GM18519 (cell line): ENCODE results near the gene ALDH16A1.

Experiments used
- ATAC-seq: cut with Tn5 transposase; IDR thresholded peaks from one replicate; pipeline ENCODE4 v1.9.1; 2021; ENCODE audit warnings: mild to moderate bottlenecking, moderate library complexity; ENCODE audit not compliant: unreplicated experiment, low FRiP score

The ALDH16A1 gene

DNA sequence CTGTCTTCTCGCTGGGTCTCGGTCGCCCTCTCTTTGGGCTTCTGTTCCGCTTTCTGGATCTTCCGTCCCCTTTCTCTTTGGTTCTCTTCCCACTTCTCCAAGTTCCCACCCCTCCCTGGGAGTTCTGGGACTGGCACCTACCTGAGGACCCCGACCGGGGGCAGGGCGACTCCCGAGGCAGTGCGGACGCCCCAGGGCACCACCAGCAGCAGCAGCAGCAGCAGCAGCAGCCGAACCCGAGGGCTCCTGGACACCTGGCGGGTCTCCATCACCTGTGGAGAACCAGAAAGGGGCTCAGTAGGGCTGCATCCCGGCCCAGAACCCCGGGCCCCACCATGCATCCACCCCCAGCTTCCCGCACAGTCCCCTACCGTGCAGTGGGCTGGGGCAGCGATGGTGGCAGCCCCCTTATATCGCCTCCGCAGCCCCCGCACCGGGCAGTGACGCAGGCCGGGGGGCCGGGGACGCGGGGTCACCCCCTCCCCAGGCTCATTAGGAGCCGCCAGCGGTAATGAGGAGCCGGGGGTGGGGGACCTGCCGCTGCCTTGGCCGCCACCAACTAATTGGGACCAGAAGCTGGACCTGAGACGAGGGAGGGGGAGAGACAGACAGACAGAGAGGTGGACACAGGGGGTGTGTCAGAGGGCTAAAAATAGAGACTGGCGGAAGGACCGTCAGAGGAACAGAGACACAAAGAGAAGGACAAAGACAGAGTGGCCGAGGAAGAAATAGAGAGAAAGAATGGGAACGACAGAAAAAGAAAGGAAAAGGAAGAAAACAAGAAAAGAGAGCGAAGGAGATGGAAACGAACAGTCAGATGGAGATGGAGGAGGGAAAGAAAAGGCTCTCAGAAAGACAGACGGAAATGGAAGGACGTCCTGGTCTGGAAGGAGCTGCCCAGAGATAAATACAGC lies 29.7 kb upstream of the ALDH16A1 start, which contains the start of gene PTH2:
Gene PTH2, minus strand, starts transcription at position 371 of the 914 bp plus-strand sequence. Its CDS starts 102 bp downstream, at position 269.
- no peak for ATAC-seq

DNA sequence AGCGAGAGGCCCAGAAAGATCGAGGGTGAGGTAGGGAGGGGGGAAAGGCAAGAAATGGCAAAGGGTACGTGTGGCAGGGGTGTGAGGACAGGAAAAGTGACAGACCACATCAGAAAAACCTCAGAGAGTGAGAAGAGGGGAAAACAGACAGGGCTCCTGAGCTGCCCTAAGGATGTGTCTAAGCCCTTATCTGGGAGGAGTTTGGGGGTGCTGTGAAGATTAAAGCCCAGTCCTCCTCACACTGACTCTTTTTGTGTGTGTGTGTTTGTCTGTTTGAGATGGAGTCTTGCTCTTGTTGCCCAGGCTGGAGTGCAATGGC lies 29.1 kb upstream of the ALDH16A1 start:
- ATAC-seq: no peak

DNA sequence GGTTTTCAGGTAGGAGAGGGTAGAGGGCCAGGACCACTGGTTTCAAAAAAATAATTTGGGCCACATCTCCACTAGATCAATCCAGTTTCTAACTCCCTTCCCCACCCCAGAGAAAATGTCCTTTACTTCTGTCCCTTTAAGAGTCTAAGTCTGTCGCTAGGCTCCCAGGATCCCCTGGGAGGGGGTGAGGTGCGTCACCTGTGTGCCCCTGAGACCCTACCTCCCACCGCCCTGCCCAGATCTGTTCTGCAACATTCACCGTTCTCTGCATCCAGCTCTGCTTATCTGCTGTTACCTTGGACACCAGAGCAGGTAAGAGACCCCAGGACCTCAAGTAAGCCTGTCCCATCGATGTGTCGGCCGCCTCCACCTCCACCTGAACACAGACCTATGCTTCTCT lies 27.8 kb upstream of the ALDH16A1 start, which contains the start of gene GFY:
Gene GFY, plus strand, starts transcription at position 211 of the 400 bp plus-strand sequence. CDS start 1,043 bp downstream, outside the sequence.
- ATAC-seq: no peak

DNA sequence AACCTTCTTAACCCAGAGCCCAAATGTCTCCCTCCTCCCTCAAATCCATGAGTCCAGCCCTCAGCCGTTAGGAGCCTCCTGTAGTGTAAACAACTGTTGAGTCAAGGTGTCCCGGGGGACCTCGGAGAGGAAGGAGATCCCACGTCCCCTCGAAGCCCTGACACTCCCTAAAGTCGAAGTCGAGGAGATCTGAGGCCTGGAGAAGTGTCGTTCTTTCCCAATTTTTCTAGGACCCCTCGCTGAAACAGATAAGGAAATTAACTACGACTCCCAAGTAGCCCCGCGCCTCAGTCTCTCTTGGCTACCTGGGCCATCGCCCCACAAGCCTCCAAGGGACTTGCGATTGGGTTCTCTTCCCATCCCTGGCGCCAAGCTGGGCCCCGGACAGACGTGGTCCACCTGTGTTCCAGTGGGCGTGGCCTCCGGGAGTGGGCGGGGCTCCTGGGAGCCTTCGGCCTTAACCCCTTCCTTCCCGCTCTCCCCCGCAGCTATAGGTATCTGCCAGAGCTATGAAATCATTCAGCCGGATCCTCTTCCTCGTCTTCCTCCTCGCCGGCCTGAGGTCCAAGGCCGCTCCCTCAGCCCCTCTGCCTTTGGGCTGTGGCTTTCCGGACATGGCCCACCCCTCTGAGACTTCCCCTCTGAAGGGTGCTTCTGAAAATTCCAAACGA lies 27.0 kb upstream of the ALDH16A1 start:
- no peak for ATAC-seq

DNA sequence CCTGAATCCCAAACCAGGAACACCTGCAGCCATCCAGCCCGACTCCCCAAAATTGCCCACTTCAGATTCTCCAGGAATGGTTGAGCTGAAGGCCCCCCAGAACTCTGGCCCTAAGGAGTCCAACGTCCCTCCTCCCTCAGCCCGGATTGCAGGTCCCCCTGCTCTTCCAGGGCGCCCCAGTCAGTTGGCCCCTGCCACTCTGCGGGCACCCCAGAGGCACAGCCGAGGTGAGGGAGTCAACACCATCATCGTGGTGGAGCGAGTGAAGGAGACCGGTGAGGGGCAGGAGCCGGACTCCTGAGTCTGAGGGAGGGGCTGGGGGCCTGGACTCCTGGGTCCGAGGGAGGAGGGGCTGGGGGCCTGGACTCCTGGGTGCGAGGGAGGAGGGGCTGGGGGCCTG lies 25.7 kb upstream of the ALDH16A1 start:
- ATAC-seq: no peak

DNA sequence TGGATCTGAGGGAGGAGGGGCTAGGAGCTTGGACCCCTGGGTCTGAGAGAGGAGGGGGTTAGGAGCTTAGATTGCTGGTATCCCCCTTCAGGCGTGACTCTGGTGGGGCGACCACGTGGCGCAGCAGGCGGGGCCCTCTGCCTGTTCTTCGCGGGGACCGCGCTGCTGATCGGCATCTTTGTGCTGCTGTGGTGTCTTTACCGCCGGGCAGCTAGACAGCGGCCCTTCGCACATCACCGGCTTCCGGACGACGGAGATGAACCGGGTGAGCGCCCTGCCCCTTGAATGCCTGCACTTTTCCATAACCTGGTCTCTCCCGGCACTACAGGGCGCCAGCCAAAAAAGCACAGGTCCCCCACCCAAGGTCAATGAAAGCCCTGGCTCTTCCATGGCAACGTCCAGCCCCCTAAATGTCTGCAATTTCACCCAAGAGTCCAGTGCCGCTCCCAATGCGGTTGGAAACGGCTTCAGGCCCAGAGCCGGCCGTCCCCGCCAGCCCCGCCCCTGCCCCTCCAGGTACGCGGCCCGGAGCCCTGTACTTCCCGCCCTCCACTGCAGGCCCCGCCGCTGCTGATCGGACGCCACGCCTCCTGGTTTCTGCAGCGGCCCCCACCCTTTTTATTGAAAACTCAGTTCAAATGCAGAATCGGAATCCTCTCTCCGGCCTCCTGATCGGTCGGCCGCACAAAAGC lies 25.0 kb upstream of the ALDH16A1 start:
- ATAC-seq: no peak

DNA sequence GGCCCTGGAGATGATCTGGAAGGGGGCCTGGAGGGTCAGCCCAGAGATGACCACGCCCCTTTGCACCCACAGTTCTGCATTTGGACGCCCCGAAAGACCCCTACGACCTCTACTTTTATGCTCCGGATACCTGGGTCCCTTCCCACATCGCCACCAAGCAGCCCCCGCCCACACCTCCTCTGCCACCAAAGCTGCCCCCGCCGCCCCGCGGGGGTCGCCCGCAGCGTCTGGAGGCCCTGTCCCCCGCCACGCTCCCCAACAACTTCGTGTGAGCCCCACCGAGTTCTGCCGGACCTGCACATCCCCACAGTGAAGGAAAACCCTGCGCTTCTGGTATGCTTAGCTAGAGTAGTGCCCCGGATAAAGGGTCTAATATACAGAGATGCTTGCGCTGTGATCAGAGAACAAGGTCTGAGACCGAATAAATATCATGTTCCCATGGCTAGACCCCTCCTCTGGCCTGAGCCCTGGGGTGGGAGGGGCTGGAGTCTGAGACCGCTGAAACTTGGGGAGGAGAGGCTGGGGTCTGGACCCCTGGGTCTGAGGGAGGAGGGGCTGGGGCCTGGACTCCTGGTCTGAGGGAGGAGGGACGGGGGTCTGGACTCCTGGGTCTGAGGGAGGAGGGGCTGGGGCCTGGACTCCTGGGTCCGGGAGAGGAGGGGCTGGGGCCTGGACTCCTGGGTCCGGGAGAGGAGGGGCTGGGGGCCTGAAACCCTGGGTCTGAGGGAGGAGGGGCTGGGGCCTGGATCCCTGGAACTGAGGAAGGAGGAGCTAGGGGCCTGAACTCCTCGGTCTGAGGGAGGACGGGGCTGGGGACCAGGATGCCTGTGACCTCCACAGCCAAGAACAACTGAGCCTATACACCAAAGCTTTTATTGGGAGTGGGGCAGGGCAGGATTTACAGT lies 24.2 kb upstream of the ALDH16A1 start:
- ATAC-seq: no peak

DNA sequence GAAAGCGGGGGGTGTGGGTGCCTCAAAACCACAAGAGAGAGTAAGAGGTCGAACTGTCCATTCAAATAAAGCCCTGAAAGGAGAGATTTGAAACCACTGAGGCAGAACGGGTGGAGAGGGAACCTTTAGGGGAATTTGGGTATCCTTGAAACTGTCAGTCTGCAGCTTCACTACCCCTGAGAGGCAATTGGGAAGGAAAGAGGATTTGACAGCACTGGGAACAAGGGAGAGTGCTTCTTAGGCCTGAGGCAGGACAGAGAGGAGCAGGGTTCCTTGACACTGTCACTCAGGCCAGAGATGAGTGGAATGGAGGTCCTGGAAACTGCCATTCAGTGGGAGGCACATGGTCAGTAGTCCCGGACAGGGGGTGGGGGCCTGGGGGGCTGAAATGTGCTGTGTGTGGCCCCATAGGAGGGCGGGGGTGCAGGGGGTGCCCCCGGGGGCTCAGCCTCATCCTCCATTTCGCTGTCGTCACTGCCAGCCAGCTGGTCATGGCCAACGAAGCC lies 22.8 kb upstream of the ALDH16A1 start:
- ATAC-seq: no peak

DNA sequence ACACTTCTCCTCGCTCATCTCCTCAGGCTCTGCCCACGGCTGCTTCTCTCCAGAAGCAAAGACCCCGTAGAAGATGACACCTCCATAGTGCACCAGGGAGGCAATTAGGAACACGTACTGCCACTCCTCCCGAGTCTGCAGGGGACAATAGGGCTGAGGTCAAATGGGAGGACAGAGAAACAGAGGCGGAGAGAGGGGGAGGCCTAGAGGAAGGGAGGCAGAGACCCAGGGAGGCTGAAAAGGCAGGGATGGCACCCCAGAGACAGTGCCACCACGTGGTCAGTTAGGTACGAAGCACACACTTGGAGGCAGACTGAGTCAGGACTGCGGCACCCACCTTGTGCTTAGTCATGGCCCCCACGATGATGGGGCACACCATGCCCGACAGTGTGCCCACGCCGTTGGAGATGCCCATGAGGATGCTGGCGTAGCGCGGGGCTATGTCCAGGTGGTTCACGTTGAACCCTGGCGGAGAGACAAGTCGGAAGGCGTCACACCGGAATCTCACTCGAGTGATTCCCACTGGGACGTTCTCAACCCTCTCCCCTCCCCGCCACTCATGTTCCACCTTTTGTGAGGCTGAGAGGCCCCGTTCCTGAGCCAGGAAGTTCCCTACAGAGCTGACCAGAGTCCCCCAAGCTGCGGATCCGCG lies 22.2 kb upstream of the ALDH16A1 start:
- no peak for ATAC-seq

DNA sequence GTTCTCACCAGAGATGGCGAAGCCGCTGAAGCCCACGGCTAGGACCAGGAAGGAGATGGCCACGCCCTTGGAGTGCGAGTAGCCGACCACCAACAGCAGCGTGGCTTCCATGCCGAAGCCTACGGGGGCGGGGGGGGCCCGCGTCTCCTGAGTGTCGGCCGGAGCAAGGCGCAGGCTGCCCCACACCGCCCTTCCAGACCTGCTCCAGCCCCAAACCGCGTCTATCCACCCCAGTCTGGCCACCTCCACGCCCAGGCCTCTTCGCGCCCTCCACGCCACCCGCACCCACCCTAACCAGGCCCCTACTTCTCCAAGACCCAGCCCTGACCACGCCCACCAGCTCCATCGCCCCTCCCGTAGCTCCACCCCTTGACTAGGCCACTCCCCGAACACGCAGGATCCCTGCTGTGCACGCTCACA lies 21.7 kb upstream of the ALDH16A1 start:
- no peak for ATAC-seq

DNA sequence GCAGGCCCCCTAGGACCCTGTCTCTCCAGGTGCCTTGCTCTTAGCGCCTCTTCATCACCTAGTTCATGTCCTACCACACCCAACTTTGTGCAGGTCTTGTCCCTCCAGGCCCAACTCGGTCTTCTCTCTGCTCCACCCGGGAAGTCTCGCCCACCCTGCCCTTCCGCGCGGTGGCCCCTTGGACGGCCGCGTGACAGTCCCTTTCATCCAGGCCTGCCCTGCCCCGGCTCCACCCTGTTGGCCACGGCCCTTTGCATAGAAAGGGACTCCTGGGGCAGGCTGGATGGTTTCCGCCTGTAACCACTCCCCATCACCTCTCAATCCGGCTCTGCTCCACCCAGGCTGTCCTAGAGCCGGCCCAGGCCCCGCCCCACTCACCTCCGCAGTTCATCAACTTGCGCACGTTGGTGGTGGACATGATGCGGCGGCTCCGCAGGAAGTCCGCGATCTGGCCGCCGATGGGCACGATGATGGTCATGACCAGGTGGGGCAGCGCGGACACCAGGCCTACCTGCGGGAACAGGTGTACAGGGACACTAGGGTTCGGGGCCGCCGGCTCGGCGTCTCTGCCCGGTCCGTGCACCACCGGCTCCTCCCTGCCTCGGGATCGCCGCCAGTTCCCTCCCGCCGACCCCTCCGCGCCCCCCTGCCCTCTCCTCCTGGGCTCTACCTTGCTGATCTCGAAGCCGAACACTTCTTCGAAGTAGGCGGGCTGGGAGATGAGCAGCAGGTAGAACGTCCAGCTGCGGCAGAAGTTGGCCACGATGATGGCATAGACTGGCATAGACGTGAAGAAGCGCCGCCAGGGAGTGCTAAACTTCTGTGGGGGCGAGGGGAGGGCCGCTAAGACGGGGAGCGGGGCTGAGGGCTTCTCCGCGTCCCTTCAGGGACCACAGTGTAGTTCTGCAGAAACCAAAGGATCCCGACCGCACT lies 20.6 kb upstream of the ALDH16A1 start:
- ATAC-seq: no peak

DNA sequence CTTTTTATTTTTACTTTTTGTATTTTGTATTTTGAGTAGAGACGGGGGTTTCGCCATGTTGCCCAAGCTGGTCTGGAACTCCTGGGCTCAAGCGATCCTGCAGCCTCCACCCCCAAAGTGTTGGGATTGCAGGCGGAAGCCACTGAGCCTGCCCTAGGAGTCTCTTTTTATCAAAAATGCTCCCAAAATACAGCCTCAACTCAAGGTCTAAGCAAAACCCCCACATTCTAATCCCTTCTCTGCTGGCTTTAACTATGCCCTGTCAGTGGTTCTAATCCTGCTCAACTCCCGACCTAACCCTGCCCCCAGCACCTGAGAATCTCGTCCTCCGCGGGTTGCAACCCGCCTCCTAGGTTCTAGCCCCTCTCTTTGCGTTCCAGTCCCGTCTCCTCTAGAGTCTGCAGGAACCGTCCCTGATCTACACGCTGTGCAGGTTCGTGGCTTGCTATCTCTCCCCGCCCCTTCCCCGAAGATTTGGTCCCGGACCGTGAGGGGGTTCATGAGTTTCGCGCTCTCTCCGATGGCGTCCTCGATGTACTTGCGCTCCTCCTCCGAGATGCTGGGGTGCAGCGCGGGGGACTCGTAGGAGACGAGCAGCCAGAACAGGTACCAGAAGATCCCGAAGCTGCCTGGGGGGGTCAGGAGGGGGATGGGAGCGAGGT lies 19.7 kb upstream of the ALDH16A1 start:
- no peak for ATAC-seq

DNA sequence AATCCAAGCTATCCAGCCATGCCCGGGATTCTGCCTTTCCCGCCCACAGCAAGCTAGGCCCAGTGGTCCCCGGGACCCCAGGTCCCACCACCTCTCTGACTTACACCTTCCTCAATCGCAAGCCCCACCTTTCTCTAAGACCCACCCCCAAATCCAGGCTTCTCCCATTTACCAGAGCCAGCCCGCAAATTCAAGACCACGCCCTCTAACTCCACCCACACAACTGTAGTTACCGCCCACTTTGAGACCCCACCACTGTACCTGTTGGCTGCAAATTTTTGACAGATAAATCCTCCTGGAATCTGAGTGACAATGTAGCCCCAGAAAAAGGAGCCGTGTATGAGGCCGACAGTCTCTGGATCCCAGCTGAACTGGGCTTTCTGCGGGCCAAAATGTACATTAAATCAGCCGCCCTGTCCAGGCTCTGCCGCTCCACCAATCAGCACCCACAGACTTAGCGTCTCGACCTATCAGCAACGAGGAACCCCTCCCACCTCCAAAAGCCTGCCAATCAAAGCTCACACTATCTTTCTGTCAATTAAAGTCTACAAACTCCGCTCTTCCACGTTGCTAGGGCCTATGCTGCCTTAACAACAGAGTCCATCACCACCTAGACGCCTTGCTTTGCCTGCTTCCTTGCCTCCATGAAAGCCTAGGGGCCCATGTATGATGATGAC lies 18.0 kb upstream of the ALDH16A1 start:
- no peak for ATAC-seq

DNA sequence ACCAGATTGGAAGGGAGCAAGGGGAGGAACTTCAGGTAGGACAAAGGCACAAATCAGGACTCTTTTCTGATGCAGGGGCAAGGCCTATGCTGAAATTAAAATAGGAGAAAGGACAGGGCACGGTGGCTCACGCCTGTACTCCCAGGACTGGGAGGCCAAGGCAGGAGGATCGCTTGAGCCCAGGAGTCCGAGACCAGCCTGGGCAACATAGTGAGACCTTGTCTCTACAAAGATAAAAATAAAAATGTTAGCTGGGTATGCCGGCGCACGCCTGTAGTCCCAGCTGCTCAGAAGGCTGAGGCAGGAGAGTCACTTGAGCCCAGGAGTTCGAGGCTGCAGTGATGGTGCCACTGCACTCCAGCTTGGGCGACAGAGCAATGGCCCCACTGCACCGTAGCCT lies 17.4 kb upstream of the ALDH16A1 start:
- ATAC-seq: no peak

DNA sequence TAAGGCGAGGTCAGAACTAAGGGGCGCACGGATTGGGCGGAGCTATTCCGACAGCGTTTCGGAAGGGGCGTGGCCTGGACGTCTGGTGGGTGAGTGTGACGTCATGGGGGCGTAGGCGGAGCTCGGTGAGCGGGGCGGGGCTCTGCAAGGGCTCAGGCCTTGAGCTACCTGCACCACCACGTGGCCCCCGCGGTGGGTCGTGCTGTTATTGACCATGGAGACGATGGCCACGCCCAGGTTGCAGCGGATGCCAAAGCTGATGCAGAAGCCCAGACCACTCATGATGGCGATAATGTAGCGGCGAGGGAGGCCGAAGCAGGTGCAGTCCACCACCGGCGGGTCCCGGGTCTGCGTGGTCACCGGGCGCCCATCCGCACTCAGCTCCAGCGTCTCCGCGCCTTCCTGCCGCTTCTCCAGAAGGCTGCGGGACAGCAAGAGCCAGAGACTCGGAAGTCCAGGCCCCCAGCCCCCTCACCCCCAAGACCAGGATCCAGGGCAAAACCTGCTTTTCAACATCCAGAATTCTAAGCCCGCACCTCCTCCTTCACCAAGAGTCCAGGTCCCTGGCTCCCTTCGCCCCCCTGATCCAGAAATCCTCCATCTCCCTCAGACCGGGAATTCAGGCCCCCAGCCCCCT lies 16.5 kb upstream of the ALDH16A1 start:
- ATAC-seq: no peak

DNA sequence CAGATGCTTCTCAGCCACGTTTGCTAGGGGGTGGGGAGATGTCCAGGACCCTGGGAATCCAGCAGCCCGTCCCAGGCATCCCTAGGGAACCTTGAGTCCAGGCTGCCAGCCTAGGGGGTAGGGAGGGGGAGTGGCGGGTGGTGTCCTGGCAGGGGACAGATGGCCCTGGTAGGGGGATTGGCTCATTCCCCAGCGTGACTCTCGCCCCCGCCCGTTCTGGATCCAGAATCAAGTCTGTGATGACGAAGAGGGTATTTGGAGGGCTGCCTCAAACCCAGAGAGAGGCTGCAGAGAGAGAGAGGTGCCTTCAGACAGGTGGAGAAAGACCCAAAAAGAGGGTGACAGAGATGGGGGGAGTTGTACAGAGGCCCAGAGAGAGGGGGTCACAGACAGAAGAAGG lies 15.8 kb upstream of the ALDH16A1 start:
- no peak for ATAC-seq

DNA sequence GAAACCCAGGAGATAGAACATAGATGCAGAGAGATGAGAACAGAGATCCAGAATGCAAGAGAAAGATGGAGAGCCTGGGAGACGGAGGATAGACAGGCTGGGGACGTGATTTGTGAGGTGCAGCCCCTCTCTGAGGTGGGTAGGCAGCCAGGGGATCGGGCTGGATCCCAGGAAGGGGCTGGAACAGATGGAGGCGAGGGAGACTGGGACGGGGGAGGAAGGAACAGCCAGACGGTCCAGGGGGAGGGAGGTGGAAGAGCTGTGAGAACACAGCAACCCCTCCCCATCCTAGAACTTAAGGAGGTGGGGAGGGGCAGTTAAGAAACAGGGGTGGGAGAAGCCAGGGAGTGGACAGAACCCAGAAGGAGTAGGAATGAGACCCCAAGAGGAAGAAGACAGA lies 14.8 kb upstream of the ALDH16A1 start:
- no peak for ATAC-seq
